ENCODE results near the gene SUPT20HL1. TPM values are rescaled to one million over a fixed set of nuclear protein-coding genes. Genes with fewer than 3 reads are reported as not detected.

SUPT20HL1 gene
- total RNA-seq, 1 experiment from 2014 or later: not detected

DNA sequence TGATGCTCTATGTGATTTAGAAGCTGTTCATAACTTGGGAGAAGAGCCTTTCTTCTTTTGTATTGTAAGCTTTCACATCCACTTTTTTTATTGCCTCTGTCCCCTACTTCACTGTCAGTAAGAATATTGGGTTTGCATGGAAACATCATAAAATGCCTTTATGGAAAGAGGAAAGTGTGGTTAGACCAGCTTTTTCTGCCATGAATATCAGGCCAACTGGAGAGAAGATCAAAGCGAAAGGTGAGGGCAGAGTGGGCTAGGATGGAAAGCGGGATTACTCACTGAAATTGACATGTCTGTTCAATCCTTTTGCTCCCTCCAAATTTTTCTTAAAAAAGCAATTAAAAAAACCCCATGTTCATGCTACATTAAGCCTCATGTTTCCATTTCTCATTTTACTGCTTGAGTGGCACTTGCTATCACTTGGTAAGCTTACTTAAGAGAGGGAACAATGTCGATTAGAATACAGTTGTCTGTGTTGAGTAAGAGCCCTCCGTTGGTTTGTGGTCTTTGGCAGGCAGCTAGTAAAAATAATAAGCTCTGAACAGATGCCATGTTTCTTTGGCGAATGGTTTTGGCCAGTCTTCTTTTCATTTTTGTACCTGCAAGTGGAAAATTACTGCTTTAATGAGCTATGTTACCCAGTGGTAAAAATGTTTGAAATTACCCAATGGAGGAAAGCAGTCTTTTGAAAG is 35.9 kb downstream of the SUPT20HL1 start:
- peak; percentile 17 for DNase-seq (ENCODE audit: low read depth)

DNA sequence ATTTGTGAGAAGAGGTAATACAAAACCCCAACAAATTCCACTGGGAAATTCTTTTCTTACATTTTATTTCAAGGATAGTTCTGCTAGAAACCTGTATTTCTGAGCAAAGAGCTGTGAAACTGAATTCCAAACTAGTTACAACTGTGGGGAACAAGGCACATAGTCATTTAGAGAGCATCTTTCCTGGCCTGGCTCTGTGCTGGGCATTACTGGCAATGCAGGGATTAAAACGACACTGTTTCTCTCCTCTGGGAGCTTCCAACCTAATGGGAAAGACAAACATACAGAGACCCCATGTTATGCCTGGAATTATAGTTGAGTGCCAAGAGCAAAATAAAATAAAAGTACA is 36.5 kb downstream of the SUPT20HL1 start:
- no peak for DNase-seq (ENCODE audit: low read depth)

DNA sequence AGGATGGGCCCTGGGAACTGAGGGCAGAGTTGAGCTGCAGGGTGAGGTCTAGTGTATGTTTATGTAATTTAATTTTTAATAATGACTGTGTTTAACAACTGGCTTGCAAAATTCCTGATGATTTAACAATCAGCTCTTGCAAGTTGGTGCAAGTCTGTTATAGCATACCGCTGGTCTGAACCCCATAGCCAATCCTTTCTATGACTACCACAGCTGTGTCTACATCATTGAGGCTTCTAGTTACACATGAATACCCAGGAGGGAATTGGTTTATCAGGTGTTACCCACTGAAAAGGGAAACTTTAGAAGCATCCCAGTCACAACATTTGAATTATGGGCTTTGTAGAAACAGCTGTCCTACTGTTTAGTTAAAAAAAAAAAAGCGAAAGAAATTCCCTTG is 38.3 kb downstream of the SUPT20HL1 start:
- DNase-seq (ENCODE audit: low read depth): no peak

DNA sequence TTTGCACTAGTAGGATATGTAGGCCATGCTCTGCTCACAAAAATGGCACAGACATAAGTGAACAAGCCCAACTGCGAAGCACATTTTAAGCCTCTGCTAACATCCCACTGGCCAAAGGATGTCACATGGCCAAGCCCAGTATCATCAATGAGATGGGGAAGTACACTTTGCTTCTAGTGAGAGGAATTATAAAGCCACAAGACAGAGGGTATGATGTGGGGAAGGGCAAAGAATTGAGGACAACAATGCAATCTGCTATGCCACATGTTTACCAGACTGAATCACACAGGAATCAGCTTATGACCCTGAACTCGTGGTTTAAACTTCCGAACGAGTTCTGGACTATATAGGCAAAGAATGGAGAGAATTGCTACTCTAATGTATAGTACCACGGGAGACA is 39.1 kb downstream of the SUPT20HL1 start:
- DNase-seq (ENCODE audit: low read depth): no peak

- DNase-seq (ENCODE audit: low read depth): no peak
Observed at GRCh38 chrX:24405959-24406358, 45.5 kb downstream of the SUPT20HL1 start.

Other genes with a start within 250 kb of the SUPT20HL1 start
- gene ZFX, start 210.9 kb upstream of the SUPT20HL1 start, total RNA-seq (2014; rRNA removed; shearing (Covaris generic)): 15.0 and 17.7 TPM in 2 replicates
- gene SUPT20HL2, start 46.6 kb upstream of the SUPT20HL1 start, total RNA-seq (2014; rRNA removed; shearing (Covaris generic)): not detected in 2 replicates
- gene PDK3, start 104.6 kb downstream of the SUPT20HL1 start, total RNA-seq (2014; rRNA removed; shearing (Covaris generic)): 5.8 and 7.8 TPM in 2 replicates